ENCODE measurements around the gene HSBP1L1.

The HSBP1L1 gene

GRCh38 chr18:79964330-79965118, at the start of gene HSBP1L1:
Gene HSBP1L1 (plus strand): TSS chr18:79964643. CDS start chr18:79964736, 93 bp downstream.
- no peak for DNase-seq (ENCODE audit: low read depth)

GRCh38 chr18:79915161-79916127, 49.0 kb upstream of the HSBP1L1 start:
- DNase-seq (ENCODE audit: low read depth): no peak

- DNase-seq (ENCODE audit: low read depth): no peak
These were observed 48.3 kb upstream of the HSBP1L1 start for GRCh38 chr18:79916128-79916494.

GRCh38 chr18:79916546-79917168, 47.8 kb upstream of the HSBP1L1 start:
- DNase-seq (ENCODE audit: low read depth): no peak

GRCh38 chr18:79917169-79917852, 47.1 kb upstream of the HSBP1L1 start:
- DNase-seq (ENCODE audit: low read depth): no peak

GRCh38 chr18:79917853-79918614, 46.4 kb upstream of the HSBP1L1 start:
- DNase-seq (ENCODE audit: low read depth): no peak

- DNase-seq (ENCODE audit: low read depth): no peak
These were observed 45.8 kb upstream of the HSBP1L1 start for GRCh38 chr18:79918615-79919011.

- no peak for DNase-seq (ENCODE audit: low read depth)
These were observed 45.4 kb upstream of the HSBP1L1 start for GRCh38 chr18:79919089-79919488.

GRCh38 chr18:79921984-79922965, 42.2 kb upstream of the HSBP1L1 start:
- DNase-seq (ENCODE audit: low read depth): no peak

GRCh38 chr18:79922971-79923411, 41.5 kb upstream of the HSBP1L1 start:
- DNase-seq (ENCODE audit: low read depth): no peak

GRCh38 chr18:79923896-79924585, 40.4 kb upstream of the HSBP1L1 start:
- no peak for DNase-seq (ENCODE audit: low read depth)

GRCh38 chr18:79924814-79925731, 39.4 kb upstream of the HSBP1L1 start:
- DNase-seq (ENCODE audit: low read depth): no peak

- DNase-seq (ENCODE audit: low read depth): no peak
These were observed 38.1 kb upstream of the HSBP1L1 start for GRCh38 chr18:79926306-79926705.

GRCh38 chr18:79926715-79927606, 37.5 kb upstream of the HSBP1L1 start:
- no peak for DNase-seq (ENCODE audit: low read depth)

GRCh38 chr18:79927607-79928562, 36.6 kb upstream of the HSBP1L1 start:
- DNase-seq (ENCODE audit: low read depth): no peak

GRCh38 chr18:79928563-79928960, 35.9 kb upstream of the HSBP1L1 start:
- DNase-seq (ENCODE audit: low read depth): no peak

All from fibroblast of the conjunctiva (primary cell).